HCT116 (cell line): ENCODE results near the gene SH3TC1.

ENCODE experiments used
- POLR2A ChIP-seq: IDR thresholded peaks from 2 replicates; pipeline ENCODE4 v1.7.0; 2011; ENCODE audit warnings: borderline replicate concordance; ENCODE audit not compliant: insufficient read depth, insufficient read length; ENCODE audit errors: extremely low read depth
- SIN3A ChIP-seq: IDR thresholded peaks from 2 replicates; pipeline ENCODE4 v1.6.1; 2012; ENCODE audit warnings: low read depth
- TF ChIP-seq, protein P1 (sequence below), 3 experiments: fragments of 200-600 bp in 1 of 3; sonication (generic) in 1 of 3; IDR thresholded peaks in 2 of 3; conservative IDR thresholded peaks in 1 of 3; 2 replicates each; pipeline ENCODE4 v1.5.1; 2012 to 2017; ENCODE audit warnings: low read depth in 2 of 3, low read length in 2 of 3, antibody characterized with exemption in 1 of 3, borderline replicate concordance in 1 of 3, control low read depth in 1 of 3, mild to moderate bottlenecking in 1 of 3, mixed read lengths in 1 of 3, mixed run types in 1 of 3, moderate library complexity in 1 of 3; ENCODE audit not compliant: insufficient read depth in 1 of 3

DNA sequence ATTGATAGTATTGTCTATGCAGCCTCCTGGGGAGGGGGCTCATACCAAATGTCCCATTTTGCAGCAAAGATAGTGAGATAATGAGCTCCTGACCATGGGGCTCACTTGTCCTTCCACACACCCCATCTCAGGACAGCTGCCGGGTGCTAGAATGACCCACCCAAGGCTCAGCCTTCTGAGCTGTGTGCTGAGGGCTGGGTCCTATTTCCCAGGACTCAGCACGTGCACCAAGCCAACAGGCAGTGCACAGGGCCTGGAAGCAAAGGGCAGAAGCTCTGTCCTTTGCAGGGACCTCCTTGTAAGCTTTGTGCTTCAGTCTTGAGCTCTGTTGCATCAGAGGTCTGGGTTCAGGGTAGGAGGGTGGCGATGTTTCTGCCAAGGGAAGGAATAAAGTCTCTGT, 29.3 kb upstream of the SH3TC1 start:
- TF ChIP-seq SIN3A (no peak), POLR2A (no peak)
- TF ChIP-seq, protein P1, sequence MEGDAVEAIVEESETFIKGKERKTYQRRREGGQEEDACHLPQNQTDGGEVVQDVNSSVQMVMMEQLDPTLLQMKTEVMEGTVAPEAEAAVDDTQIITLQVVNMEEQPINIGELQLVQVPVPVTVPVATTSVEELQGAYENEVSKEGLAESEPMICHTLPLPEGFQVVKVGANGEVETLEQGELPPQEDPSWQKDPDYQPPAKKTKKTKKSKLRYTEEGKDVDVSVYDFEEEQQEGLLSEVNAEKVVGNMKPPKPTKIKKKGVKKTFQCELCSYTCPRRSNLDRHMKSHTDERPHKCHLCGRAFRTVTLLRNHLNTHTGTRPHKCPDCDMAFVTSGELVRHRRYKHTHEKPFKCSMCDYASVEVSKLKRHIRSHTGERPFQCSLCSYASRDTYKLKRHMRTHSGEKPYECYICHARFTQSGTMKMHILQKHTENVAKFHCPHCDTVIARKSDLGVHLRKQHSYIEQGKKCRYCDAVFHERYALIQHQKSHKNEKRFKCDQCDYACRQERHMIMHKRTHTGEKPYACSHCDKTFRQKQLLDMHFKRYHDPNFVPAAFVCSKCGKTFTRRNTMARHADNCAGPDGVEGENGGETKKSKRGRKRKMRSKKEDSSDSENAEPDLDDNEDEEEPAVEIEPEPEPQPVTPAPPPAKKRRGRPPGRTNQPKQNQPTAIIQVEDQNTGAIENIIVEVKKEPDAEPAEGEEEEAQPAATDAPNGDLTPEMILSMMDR (IDR thresholded peaks at IDR 0.05 in 2 of 3, conservative IDR thresholded peaks at IDR 0.05 in 1 of 3; ENCODE audit: borderline replicate concordance in 1 of 3, insufficient read depth in 1 of 3, low read depth in 2 of 3, low read length in 2 of 3) = no peak
